Neural cell (in vitro differentiated cells): Measurements from ENCODE around the gene ZNF789. TPM values are rescaled to one million over a fixed set of nuclear protein-coding genes. Genes with fewer than 3 reads are reported as not detected.

Experiments
- H2AFZ ChIP-seq: fragments of 200-600, 300-800 bp; sonication (generic), shearing (Covaris generic); 2 replicates; pipeline ENCODE4 v1.6.0; 2014; ENCODE audit warnings: low read depth, mild to moderate bottlenecking, antibody characterized with exemption, low read length, moderate library complexity
- H3F3A ChIP-seq: fragments of 200-600 bp; shearing (Covaris generic); 2 replicates; pipeline ENCODE4 v1.6.1; 2016; ENCODE audit warnings: mild to moderate bottlenecking, moderate library complexity, mixed read lengths, antibody characterized with exemption, low read length; ENCODE audit not compliant: insufficient read depth, poor library complexity, severe bottlenecking
- H3K27ac ChIP-seq: fragments of 200-600, 300-800 bp; sonication (generic), shearing (Covaris generic); 2 replicates; pipeline ENCODE4 v1.5.1; 2014; ENCODE audit warnings: mild to moderate bottlenecking, low read length, moderate library complexity
- H3K27me3 ChIP-seq: fragments of 300-800, 200-600 bp; sonication (generic), shearing (Covaris generic); 2 replicates; pipeline ENCODE4 v1.6.0; 2014; ENCODE audit warnings: mild to moderate bottlenecking, low read depth, low read length, moderate library complexity; ENCODE audit not compliant: insufficient read depth
- H3K36me3 ChIP-seq: fragments of 300-800, 200-600 bp; sonication (generic), shearing (Covaris generic); 2 replicates; pipeline ENCODE4 v1.5.1; 2014; ENCODE audit warnings: mild to moderate bottlenecking, antibody characterized with exemption, low read length, moderate library complexity; ENCODE audit not compliant: insufficient read depth
- H3K4me2 ChIP-seq: fragments of 300-800, 200-600 bp; sonication (generic), shearing (Covaris generic); 2 replicates; pipeline ENCODE4 v1.6.0; 2014; ENCODE audit warnings: mild to moderate bottlenecking, low read length
- H3K4me3 ChIP-seq: fragments of 300-800, 200-600 bp; sonication (generic), shearing (Covaris generic); 2 replicates; pipeline ENCODE4 v1.5.1; 2014; ENCODE audit warnings: mild to moderate bottlenecking, low read length, moderate library complexity
- H3K79me2 ChIP-seq: fragments of 200-600 bp; shearing (Covaris generic); replicated peaks from 2 replicates; pipeline ENCODE4 v1.6.0; 2014; ENCODE audit warnings: mild to moderate bottlenecking, low read length, moderate library complexity; ENCODE audit not compliant: insufficient read depth
- H3K9ac ChIP-seq: fragments of 300-800, 200-600 bp; sonication (generic), shearing (Covaris generic); 2 replicates; pipeline ENCODE4 v1.6.1; 2016; ENCODE audit warnings: mild to moderate bottlenecking, low read length, mixed read lengths
- H3K9me2 ChIP-seq: fragments of 200-600 bp; shearing (Covaris generic); 2 replicates; pipeline ENCODE4 v1.6.1; 2016; ENCODE audit warnings: mild to moderate bottlenecking, low read length, mixed read lengths; ENCODE audit not compliant: insufficient read depth
- H3K9me3 ChIP-seq: fragments of 200-600, 300-800 bp; sonication (generic), shearing (Covaris generic); 2 replicates; pipeline ENCODE4 v1.6.1; 2016; ENCODE audit warnings: mild to moderate bottlenecking, mixed run types, low read length, moderate library complexity, mixed read lengths
- H4K20me1 ChIP-seq: fragments of 200-600 bp; shearing (Covaris generic); 2 replicates; pipeline ENCODE4 v1.6.1; 2016; ENCODE audit warnings: mild to moderate bottlenecking, mixed run types; ENCODE audit not compliant: insufficient read depth
- CTCF ChIP-seq: fragments of 450-650 bp; IDR thresholded peaks from 2 replicates; pipeline ENCODE4 v1.5.1; 2014; ENCODE audit warnings: antibody characterized with exemption, mild to moderate bottlenecking, moderate library complexity; ENCODE audit not compliant: poor library complexity, severe bottlenecking
- EP300 ChIP-seq: fragments of 450-650 bp; conservative IDR thresholded peaks from 2 replicates; pipeline ENCODE4 v1.6.1; 2014; ENCODE audit warnings: antibody characterized with exemption, mild to moderate bottlenecking, moderate library complexity; ENCODE audit not compliant: poor library complexity, severe bottlenecking
- EZH2 ChIP-seq: fragments of 200-600, 300-800 bp; shearing (Covaris generic), sonication (generic); IDR thresholded peaks from 2 replicates; pipeline ENCODE4 v1.6.1; 2014; ENCODE audit warnings: antibody characterized with exemption, low read length, borderline replicate concordance, mild to moderate bottlenecking; ENCODE audit not compliant: insufficient read depth, poor library complexity, severe bottlenecking
- MXI1 ChIP-seq: fragments of 450-650 bp; conservative IDR thresholded peaks from 2 replicates; pipeline ENCODE4 v1.6.1; 2014; ENCODE audit warnings: antibody characterized with exemption, mild to moderate bottlenecking; ENCODE audit not compliant: poor library complexity, severe bottlenecking
- POLR2AphosphoS5 ChIP-seq: IDR thresholded peaks from 2 replicates; pipeline ENCODE4 v1.6.1; 2012
- RAD21 ChIP-seq: fragments of 450-650 bp; conservative IDR thresholded peaks from 2 replicates; pipeline ENCODE4 v1.6.1; 2014; ENCODE audit warnings: antibody characterized with exemption, mild to moderate bottlenecking, moderate library complexity
- SMC3 ChIP-seq: fragments of 450-650 bp; conservative IDR thresholded peaks from 2 replicates; pipeline ENCODE4 v1.6.1; 2014; ENCODE audit warnings: antibody characterized with exemption, mild to moderate bottlenecking, moderate library complexity; ENCODE audit not compliant: poor library complexity
- TAF1 ChIP-seq: IDR thresholded peaks from 2 replicates; pipeline ENCODE4 v1.6.1; 2012; ENCODE audit warnings: low read depth
- polyA plus RNA-seq: library from polyadenylated mRNA; depleted of rRNA; stranded (reverse); fragments of >200 nt; gene quantifications from 2 replicates; pipeline ENCODE4 v1.2.3, GENCODE V29; 2014
- TF ChIP-seq, protein P1 (sequence below): IDR thresholded peaks from 2 replicates; pipeline ENCODE4 v1.6.1; 2012; ENCODE audit warnings: borderline replicate concordance

Gene ZNF789
- polyA plus RNA-seq, 1 donor from 2014 or later = 49.9 TPM

GRCh38 chr7:99455874-99456273 is 16.8 kb upstream of the ZNF789 start:
- Histone ChIP-seq H3K9ac (no peak overlapping the region), H3K27me3 (no peaks in the 10 kb centered on the region), H4K20me1 (no peaks in the 10 kb centered on the region), H3K4me3 (no peak overlapping the region), H3K36me3 (no peaks in the 10 kb centered on the region), H3K79me2 (peaks cover 4% of the 10 kb centered on the region), H3K27ac (no peak overlapping the region), H3F3A (no peaks in the 10 kb centered on the region), H3K4me2 (no peak overlapping the region), H2AFZ (no peak overlapping the region), H3K9me2 (no peaks in the 10 kb centered on the region), H3K9me3 (no peaks in the 10 kb centered on the region)
- TF ChIP-seq EZH2 (no peak), MXI1 (no peak), TAF1 (no peak), SMC3 (no peak), RAD21 (no peak), CTCF (no peak), POLR2AphosphoS5 (no peak), EP300 (no peak)
- TF ChIP-seq, protein P1, sequence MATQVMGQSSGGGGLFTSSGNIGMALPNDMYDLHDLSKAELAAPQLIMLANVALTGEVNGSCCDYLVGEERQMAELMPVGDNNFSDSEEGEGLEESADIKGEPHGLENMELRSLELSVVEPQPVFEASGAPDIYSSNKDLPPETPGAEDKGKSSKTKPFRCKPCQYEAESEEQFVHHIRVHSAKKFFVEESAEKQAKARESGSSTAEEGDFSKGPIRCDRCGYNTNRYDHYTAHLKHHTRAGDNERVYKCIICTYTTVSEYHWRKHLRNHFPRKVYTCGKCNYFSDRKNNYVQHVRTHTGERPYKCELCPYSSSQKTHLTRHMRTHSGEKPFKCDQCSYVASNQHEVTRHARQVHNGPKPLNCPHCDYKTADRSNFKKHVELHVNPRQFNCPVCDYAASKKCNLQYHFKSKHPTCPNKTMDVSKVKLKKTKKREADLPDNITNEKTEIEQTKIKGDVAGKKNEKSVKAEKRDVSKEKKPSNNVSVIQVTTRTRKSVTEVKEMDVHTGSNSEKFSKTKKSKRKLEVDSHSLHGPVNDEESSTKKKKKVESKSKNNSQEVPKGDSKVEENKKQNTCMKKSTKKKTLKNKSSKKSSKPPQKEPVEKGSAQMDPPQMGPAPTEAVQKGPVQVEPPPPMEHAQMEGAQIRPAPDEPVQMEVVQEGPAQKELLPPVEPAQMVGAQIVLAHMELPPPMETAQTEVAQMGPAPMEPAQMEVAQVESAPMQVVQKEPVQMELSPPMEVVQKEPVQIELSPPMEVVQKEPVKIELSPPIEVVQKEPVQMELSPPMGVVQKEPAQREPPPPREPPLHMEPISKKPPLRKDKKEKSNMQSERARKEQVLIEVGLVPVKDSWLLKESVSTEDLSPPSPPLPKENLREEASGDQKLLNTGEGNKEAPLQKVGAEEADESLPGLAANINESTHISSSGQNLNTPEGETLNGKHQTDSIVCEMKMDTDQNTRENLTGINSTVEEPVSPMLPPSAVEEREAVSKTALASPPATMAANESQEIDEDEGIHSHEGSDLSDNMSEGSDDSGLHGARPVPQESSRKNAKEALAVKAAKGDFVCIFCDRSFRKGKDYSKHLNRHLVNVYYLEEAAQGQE = no peak

- Histone ChIP-seq H3K9ac (no peak overlapping the region), H3K36me3 (no peaks in the 10 kb centered on the region)
These were observed 16.4 kb upstream of the ZNF789 start for GRCh38 chr7:99456288-99456687.

More at GRCh38 chr7:99456288-99456687, 16.4 kb upstream of the ZNF789 start:
- Histone ChIP-seq H3K4me2 (no peak overlapping the region), H4K20me1 (no peaks in the 10 kb centered on the region), H3K4me3 (no peak overlapping the region), H3K79me2 (peaks cover 7% of the 10 kb centered on the region), H2AFZ (no peak overlapping the region), H3F3A (no peaks in the 10 kb centered on the region), H3K9me2 (no peaks in the 10 kb centered on the region), H3K9me3 (no peaks in the 10 kb centered on the region), H3K27ac (no peak overlapping the region), H3K27me3 (no peaks in the 10 kb centered on the region)
- TF ChIP-seq SMC3 (no peak), TAF1 (no peak), CTCF (no peak), EZH2 (no peak), RAD21 (no peak), MXI1 (no peak), POLR2AphosphoS5 (no peak), EP300 (no peak)
- TF ChIP-seq, protein P1 = no peak
